Colonic mucosa (tissue), 4 donors: ENCODE measurements around the gene RPL13A. TPM values are rescaled to one million over a fixed set of nuclear protein-coding genes. Genes with fewer than 3 reads are reported as not detected.

Experiments
- DNase-seq: peaks from one replicate; pipeline ENCODE4 v3.0.0-alpha.2; 2020
- H3K27ac ChIP-seq: fragments of 200-600 bp; one replicate; pipeline ENCODE4 v1.8.0; 2021
- H3K27me3 ChIP-seq: fragments of 200-600 bp; one replicate; pipeline ENCODE4 v1.8.0; 2021
- H3K36me3 ChIP-seq: fragments of 200-600 bp; one replicate; pipeline ENCODE4 v1.8.0; 2021
- H3K4me1 ChIP-seq: fragments of 200-600 bp; one replicate; pipeline ENCODE4 v1.8.0; 2021; ENCODE audit warnings: mild to moderate bottlenecking
- H3K4me3 ChIP-seq: fragments of 200-600 bp; one replicate; pipeline ENCODE4 v1.8.0; 2021
- H3K9ac ChIP-seq, 2 donors: one replicate each; pipeline ENCODE4 v1.7.0; 2013; ENCODE audit warnings: control low read depth in 2 of 2, low read depth in 2 of 2, low read length in 2 of 2
- H3K9me3 ChIP-seq: fragments of 200-600 bp; one replicate; pipeline ENCODE4 v1.8.0; 2021
- intact Hi-C: fragments of 100-400 bp; cut with DNase I; formaldehyde crosslinking; loops from one replicate; pipeline ENCODE4 v1.14.1; 2022
- total RNA-seq, 2 donors: library from RNA; stranded (reverse); fragmentation: NEBNext Ultra II Directional in 1 of 2; extraction: Animal tissue kit (Norgen Biotek cat#: 25700) in 1 of 2; gene quantifications; one replicate each; pipeline ENCODE4 v1.2.1, GENCODE V29; 2021
- TF ChIP-seq, protein P1 (sequence below): fragments of 200-600 bp; IDR thresholded peaks from one replicate; pipeline ENCODE4 v1.8.0; 2022; ENCODE audit warnings: antibody characterized with exemption, mild to moderate bottlenecking
- donor health status: healthy.
- donor health status: DM: no; HTN: no; CAD: no.
- donor health status: DM: no; HTN: no; CAD: no.

Gene RPL13A
- total RNA-seq, 2 donors from 2014 or later, result 2,431 to 2,528 TPM

DNA sequence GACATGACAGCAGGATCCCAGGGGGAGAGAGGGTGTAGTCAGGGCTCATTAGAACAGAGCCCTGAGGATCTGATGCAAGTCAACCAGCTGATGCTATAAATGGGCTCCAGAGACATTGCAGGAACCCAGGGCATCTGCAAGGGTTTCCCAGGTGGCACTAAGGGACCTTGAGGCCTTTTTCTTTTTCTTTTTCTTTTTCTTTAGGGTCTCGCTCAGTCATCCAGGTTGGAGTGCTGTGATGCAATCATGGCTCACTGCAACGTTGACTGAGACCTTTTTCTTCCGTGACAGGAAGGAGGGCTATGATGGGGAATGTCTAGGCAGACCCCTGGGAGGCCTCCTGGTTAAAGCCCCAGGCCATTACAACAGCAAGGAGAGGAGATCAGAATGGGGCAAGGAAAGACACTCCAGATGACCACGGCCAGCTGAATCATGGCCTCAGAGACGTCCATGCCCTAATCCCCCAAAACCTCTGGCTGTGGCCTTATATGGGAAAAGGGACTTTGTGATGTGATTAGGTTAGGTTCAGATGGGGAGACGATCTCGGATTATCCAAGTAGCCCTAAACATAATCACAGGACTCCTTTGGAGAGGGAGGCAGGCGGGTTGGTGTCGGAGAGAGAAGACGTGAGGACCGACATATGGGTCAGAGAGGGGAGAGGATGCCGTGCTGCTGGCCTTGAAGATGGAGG is 20.5 kb downstream of the RPL13A start:
- no peaks in the 10 kb centered on the region for H3K4me1 ChIP-seq
- intact Hi-C loops, result loop anchor here (5.0 kb wide), 1 partner anchor 164 kb away; no protein-coding TSS in a partner anchor
- TF ChIP-seq, protein P1, sequence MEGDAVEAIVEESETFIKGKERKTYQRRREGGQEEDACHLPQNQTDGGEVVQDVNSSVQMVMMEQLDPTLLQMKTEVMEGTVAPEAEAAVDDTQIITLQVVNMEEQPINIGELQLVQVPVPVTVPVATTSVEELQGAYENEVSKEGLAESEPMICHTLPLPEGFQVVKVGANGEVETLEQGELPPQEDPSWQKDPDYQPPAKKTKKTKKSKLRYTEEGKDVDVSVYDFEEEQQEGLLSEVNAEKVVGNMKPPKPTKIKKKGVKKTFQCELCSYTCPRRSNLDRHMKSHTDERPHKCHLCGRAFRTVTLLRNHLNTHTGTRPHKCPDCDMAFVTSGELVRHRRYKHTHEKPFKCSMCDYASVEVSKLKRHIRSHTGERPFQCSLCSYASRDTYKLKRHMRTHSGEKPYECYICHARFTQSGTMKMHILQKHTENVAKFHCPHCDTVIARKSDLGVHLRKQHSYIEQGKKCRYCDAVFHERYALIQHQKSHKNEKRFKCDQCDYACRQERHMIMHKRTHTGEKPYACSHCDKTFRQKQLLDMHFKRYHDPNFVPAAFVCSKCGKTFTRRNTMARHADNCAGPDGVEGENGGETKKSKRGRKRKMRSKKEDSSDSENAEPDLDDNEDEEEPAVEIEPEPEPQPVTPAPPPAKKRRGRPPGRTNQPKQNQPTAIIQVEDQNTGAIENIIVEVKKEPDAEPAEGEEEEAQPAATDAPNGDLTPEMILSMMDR, result no peak
- no peak overlapping the region for H3K27ac ChIP-seq
- H3K9ac ChIP-seq, result no peak overlapping the region
- no peak for DNase-seq
- no peaks in the 10 kb centered on the region for H3K27me3 ChIP-seq
- H3K4me3 ChIP-seq, result no peak overlapping the region
- H3K36me3 ChIP-seq, result no peaks in the 10 kb centered on the region
- no peaks in the 10 kb centered on the region for H3K9me3 ChIP-seq

DNA sequence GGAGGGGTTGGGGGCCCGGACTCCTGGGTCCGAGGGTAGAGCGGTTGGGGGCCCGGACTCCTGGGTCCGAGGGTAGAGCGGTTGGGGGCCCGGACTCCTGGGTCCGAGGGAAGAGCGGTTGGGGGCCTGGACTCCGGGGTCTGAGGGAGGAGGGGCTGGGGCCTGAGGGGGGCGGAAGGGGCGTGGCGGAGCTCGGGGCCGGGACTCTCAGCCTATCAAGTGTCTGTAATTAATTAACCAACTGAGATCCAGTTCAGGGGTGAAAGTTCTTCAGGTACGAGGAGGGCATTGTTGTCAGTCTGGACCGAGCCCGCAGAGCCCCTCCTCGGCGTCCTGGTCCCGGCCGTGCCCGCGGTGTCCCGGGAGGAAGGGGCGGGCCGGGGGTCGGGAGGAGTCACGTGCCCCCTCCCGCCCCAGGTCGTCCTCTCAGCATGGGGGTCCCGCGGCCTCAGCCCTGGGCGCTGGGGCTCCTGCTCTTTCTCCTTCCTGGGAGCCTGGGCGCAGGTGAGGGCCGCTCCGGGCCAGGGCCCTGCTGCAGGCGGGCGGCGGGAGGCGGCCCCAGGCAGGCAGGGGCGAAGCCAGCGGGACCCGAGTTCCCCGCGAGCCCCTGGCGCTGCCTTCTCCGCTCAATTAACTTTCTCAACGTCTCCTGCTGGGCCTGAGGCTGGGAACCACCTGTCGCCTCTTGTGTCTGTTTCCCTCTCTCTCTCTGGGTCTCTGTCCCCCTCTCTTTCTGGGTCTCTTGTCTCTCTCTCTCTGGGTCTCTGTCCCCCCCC is 25.8 kb downstream of the RPL13A start:
- Histone ChIP-seq H3K4me3 (peak overlapping the region; percentile 68), H3K9ac (peak overlapping the region; percentile 88 to 91), H3K9me3 (no peaks in the 10 kb centered on the region), H3K36me3 (no peaks in the 10 kb centered on the region), H3K4me1 (no peaks in the 10 kb centered on the region), H3K27ac (peak overlapping the region; percentile 91), H3K27me3 (no peaks in the 10 kb centered on the region)
- TF ChIP-seq, protein P1, result no peak
- DNase-seq, result peak; percentile 80
- intact Hi-C loops, result no loop called here

DNA sequence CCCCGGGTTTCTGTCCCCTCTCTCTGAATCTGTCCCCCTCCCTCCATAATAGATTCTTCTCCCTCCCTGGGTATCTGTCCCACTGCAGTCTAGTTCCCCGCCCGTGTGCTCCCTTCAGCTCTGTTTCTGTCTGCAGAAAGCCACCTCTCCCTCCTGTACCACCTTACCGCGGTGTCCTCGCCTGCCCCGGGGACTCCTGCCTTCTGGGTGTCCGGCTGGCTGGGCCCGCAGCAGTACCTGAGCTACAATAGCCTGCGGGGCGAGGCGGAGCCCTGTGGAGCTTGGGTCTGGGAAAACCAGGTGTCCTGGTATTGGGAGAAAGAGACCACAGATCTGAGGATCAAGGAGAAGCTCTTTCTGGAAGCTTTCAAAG is 26.3 kb downstream of the RPL13A start:
- Histone ChIP-seq H3K9ac (peak overlapping the region; percentile 66 to 91), H3K4me3 (peak overlapping the region; percentile 68), H3K9me3 (no peaks in the 10 kb centered on the region), H3K27ac (peak overlapping the region; percentile 91), H3K27me3 (no peaks in the 10 kb centered on the region), H3K4me1 (no peaks in the 10 kb centered on the region), H3K36me3 (no peaks in the 10 kb centered on the region)
- no peak for DNase-seq
- intact Hi-C loops, result no loop called here
- TF ChIP-seq, protein P1, result no peak

DNA sequence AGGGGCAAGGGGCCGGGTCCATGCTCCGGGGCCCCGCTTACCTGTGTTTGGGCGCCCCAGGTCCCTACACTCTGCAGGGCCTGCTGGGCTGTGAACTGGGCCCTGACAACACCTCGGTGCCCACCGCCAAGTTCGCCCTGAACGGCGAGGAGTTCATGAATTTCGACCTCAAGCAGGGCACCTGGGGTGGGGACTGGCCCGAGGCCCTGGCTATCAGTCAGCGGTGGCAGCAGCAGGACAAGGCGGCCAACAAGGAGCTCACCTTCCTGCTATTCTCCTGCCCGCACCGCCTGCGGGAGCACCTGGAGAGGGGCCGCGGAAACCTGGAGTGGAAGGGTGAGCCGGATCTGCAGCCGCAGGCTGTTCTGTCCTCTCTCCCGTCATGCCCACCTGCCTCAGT is 26.7 kb downstream of the RPL13A start:
- Histone ChIP-seq H3K27me3 (no peaks in the 10 kb centered on the region), H3K4me1 (no peaks in the 10 kb centered on the region), H3K9ac (peak overlapping the region; percentile 66 to 91), H3K4me3 (peak overlapping the region; percentile 68), H3K9me3 (no peaks in the 10 kb centered on the region), H3K27ac (peak overlapping the region; percentile 91), H3K36me3 (no peaks in the 10 kb centered on the region)
- intact Hi-C loops, result no loop called here
- DNase-seq, result no peak
- TF ChIP-seq, protein P1, result no peak

DNA sequence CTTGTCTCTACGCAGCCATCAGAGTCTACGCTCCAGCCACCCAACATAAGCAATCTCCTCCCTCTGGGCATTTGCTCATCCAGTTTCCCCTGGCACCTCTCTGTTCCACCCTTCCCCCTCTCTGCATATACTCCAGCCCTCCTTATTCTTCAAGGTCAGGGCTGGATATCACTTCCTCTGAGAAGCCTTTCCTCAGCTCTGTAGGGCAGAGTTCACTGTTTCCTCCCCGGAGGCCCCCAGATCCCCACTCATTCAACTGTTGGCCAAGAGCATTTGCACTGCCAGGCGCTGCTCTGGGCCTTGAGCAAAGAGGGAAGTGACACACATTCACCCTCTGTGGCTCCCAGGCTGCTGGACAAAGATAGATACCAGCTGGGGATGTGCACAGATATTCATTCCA is 28.4 kb downstream of the RPL13A start:
- no peak for DNase-seq

More for the DNA sequence above, 28.4 kb downstream of the RPL13A start:
- intact Hi-C loops, result no loop called here
- no peaks in the 10 kb centered on the region for H3K27me3 ChIP-seq
- H3K9ac ChIP-seq, result peak overlapping the region in 1 of 2 donors; percentile 34
- TF ChIP-seq, protein P1, result no peak
- H3K4me1 ChIP-seq, result no peaks in the 10 kb centered on the region
- no peak overlapping the region for H3K27ac ChIP-seq
- no peak overlapping the region for H3K4me3 ChIP-seq
- no peaks in the 10 kb centered on the region for H3K9me3 ChIP-seq
- no peaks in the 10 kb centered on the region for H3K36me3 ChIP-seq
